Measurements from ENCODE around the gene CDKN2B. TPM values are rescaled to one million over a fixed set of nuclear protein-coding genes. Genes with fewer than 3 reads are reported as not detected.

Gene CDKN2B
- total RNA-seq, 2 donors from 2014 or later = 6.0 to 9.6 TPM

DNA sequence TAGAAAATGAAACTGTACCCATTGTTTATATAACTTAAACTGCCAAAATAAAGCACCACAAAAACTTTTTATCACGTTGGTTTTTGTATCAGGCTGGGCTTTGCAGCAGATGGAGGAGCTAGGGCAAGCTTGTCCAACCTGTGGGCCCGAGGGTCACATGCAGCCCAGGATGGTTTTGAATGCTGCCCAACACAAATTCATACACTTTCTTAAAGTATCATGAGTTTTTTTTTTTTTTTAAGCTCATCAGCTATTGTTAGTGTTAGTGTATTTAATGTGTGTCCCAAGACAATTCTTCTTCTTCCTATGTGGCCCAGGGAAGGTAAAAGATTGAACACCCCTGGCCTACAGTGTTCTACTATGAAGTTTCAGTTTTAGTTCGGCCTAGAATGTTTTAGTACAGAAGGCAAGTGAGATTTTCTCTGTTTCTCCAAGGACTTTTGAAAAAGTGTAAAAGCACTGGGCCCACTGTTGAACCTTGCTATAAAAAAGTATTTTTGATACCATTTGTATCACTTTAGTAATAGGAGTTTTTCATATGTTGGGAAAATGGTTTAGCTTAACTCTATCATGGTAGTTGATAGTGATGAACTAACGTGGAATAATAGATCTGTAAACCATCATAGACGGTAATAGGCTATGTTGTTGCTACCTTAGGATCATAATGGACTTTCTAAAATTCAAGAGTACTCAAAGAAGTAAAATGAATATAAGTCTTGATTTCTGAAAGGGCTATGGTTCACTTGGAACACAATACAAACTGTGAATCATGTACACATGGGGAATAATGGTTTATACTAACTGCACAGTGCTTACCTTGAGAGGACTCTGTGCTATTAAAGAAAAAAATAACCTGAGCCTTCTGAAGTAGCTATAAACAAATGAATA is 17.8 kb downstream of the CDKN2B start:
- intact Hi-C loops (cut with DNase I) = loop anchor here (5.0 to 10.0 kb wide), 2 partner anchors 57 to 174 kb away; no protein-coding TSS in a partner anchor
- Histone ChIP-seq H3K9me3 (no peaks in the 10 kb centered on the region), H3K36me3 (replicated peaks in 1 of 2; ENCODE audit: insufficient read depth in 1 of 2, low read depth in 2 of 2) (no peaks in the 10 kb centered on the region), H3K27me3 (peaks cover 0 to 20% of the 10 kb centered on the region in 2 donors), H3K27ac (no peak overlapping the region), H3K4me3 (no peak overlapping the region), H3K4me1 (peaks cover 17% of the 10 kb centered on the region)
- TF ChIP-seq POLR2A (IDR thresholded peaks at IDR 0.05) = no peak
- TF ChIP-seq, protein P1, sequence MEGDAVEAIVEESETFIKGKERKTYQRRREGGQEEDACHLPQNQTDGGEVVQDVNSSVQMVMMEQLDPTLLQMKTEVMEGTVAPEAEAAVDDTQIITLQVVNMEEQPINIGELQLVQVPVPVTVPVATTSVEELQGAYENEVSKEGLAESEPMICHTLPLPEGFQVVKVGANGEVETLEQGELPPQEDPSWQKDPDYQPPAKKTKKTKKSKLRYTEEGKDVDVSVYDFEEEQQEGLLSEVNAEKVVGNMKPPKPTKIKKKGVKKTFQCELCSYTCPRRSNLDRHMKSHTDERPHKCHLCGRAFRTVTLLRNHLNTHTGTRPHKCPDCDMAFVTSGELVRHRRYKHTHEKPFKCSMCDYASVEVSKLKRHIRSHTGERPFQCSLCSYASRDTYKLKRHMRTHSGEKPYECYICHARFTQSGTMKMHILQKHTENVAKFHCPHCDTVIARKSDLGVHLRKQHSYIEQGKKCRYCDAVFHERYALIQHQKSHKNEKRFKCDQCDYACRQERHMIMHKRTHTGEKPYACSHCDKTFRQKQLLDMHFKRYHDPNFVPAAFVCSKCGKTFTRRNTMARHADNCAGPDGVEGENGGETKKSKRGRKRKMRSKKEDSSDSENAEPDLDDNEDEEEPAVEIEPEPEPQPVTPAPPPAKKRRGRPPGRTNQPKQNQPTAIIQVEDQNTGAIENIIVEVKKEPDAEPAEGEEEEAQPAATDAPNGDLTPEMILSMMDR (IDR thresholded peaks at IDR 0.05) = no peak
- no peak for ATAC-seq
- no peak for DNase-seq
- 84 to 85% methylated on average over 5 of the region's 5 CpGs for WGBS, 2 donors

DNA sequence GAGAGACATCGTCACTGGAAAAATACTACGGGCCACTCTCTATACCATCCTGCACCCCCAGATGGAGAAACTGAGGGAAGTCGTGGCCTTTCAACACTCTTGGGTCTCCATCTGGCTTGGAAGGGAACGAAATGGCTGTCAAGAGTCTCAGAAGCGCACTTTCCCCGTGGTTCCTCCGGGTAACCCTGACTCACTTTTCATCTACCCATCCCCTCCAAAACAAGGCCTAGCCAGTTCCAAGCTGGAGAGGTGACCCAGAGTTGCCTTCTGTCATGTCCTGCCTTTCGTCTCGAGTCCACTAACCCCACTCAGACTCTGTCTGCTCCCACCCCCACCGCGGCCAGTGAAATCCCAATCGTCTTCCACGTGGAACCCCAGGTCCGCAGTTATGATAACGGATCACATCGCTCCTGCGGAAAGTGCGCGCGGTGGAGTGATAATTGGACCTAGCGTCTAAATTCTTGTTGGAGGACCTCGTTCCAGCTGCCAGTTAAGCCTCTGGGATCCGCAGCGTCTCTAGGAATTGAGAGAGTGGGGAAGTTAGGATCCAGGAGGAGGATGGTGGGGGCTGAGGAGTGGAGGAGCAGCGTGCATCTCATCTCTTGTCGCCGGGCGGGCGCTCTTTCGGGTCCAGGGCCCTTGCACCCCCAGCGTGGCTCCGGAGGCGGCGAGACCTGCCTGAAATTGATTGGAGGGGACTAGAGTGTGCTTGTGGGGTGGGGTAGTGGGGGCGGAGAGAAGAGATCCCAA is 19.5 kb downstream of the CDKN2B start:
- peaks cover 0 to 20% of the 10 kb centered on the region in 2 donors for H3K27me3 ChIP-seq
- ATAC-seq (no peak), DNase-seq (no peak)
- 11 to 14% methylated on average over 31 to 35 of the region's 35 CpGs for WGBS, 2 donors
- intact Hi-C loops (cut with DNase I) = loop anchor here (5.0 to 10.0 kb wide), 2 partner anchors 55 to 172 kb away; no protein-coding TSS in a partner anchor
- H3K27ac ChIP-seq = no peak overlapping the region
- TF ChIP-seq POLR2A (IDR thresholded peaks at IDR 0.05) = no peak
- TF ChIP-seq, protein P1 (IDR thresholded peaks at IDR 0.05) = no peak
- no peaks in the 10 kb centered on the region for H3K9me3 ChIP-seq
- no peaks in the 10 kb centered on the region for H3K36me3 ChIP-seq (replicated peaks in 1 of 2; ENCODE audit: insufficient read depth in 1 of 2, low read depth in 2 of 2)
- peaks cover 10% of the 10 kb centered on the region for H3K4me1 ChIP-seq
- H3K4me3 ChIP-seq = no peak overlapping the region

GRCh38 chr9:21988056-21988990 is 20.8 kb downstream of the CDKN2B start:
- no peaks in the 10 kb centered on the region for H3K36me3 ChIP-seq (replicated peaks in 1 of 2; ENCODE audit: insufficient read depth in 1 of 2, low read depth in 2 of 2)
- ATAC-seq (no peak), DNase-seq (no peak)
- H3K27ac ChIP-seq = no peak overlapping the region
- H3K4me1 ChIP-seq = peaks cover under 1% of the 10 kb centered on the region
- WGBS, 2 donors = 25 to 39% methylated on average over 9 of the region's 9 CpGs
- no peak for TF ChIP-seq POLR2A (IDR thresholded peaks at IDR 0.05)
- TF ChIP-seq, protein P1 (IDR thresholded peaks at IDR 0.05) = no peak
- peaks cover 0 to 20% of the 10 kb centered on the region in 2 donors for H3K27me3 ChIP-seq
- H3K4me3 ChIP-seq = no peak overlapping the region
- H3K9me3 ChIP-seq = no peaks in the 10 kb centered on the region
- intact Hi-C loops (cut with DNase I) = no loop called here

DNA sequence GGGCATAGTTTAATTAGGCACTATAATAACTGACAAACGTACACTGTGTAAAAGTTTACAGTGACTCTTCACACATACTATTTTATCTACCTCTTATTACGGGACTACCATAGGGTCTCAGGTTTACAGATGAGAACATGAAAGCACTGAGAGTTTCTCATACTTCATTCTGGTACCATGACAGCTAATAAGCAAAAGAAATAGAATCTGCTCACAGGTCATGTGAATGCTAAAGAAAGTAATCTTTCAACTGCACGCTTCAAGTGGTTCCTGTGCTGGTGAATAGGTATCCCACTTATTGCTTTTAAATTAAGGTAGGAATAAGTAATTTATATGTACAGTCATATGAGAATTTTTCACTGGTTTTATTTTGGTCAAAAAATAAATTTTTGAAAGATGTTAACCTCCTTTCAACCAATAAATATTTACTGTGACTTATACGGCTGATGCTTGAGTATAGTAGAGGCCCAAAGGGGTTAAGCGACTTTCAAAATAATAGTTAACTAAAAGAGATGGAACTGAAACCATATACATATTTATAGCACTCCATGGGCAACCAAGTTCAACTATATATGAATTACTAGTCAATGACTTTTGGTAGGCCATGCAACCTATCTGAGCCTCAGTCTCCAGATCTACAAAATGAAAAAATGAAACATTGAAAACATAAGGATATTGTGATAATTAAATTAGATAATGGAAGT is 23.0 kb downstream of the CDKN2B start:
- DNase-seq = no peak
- WGBS, 2 donors = 67 to 75% methylated on average over 5 of the region's 5 CpGs
- Histone ChIP-seq H3K27me3 (peaks cover 0 to 24% of the 10 kb centered on the region in 2 donors), H3K36me3 (replicated peaks in 1 of 2; ENCODE audit: insufficient read depth in 1 of 2, low read depth in 2 of 2) (no peaks in the 10 kb centered on the region), H3K27ac (no peak overlapping the region), H3K4me3 (no peak overlapping the region), H3K4me1 (no peaks in the 10 kb centered on the region), H3K9me3 (no peaks in the 10 kb centered on the region)
- no peak for TF ChIP-seq POLR2A (IDR thresholded peaks at IDR 0.05)
- TF ChIP-seq, protein P1 (IDR thresholded peaks at IDR 0.05) = no peak
- intact Hi-C loops (cut with DNase I) = no loop called here
- no peak for ATAC-seq
